Activated CD8-positive, alpha-beta memory T cell treated with anti-CD3 and anti-CD28 coated beads, Interleukin-2, amount 50 U/mL, for 1 hour (primary cell): ENCODE results near the gene SPRYD3.
A peak's percentile ranks its signal among the peaks of the same experiment; 100 is the strongest.
"Not testable (repeated sequence)": the region's sequence is repeated elsewhere in the genome, so short reads cannot be mapped to it uniquely, and the experiment has no call there.

Experiments used
- DNase-seq: peaks from one replicate; pipeline ENCODE4 v3.0.0-alpha.2; 2020; ENCODE audit errors: extremely low read depth

Gene SPRYD3

DNA sequence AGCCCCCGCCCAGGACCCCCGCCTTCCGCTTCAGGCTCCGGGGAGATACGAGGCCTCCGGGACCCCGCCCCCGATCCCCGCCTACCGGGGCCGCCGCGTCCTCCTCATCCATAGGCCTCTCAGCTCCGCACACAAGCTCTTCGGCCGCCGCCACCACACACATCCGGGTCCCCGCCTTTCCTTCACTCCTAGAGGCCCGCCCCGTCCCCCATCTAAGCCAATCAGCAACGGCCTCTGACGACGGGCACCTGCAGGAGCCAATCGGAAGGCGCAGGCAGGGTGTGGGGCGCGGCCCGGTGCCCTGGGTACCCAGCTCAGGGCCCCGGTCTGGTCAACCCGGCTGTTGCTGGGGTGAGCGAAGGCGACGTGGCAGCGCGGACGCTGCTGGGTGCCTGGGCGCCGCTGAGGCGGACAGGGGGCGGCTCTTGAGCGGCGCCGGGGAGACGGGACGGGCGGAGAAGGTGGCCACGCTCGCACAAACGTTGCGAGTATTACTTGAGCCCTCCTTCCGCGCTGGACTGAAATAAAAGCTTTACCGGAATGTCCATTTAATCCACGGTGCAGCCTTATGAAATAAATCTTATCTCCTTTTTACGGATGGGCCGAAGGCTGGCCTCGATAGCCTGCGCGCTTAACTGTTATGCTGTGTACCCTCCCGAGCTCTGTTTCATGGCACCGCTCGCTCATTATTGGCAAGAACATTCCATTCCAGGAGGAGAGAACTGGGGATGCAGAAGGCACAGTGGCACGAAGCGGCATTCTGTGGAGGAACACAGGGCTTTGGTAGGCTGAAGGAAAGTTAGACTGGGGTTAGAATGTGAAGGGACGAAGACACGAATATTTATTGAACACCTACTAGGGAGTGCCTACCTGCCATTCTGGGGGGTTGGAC, at the start of gene SPRYD3:
Gene SPRYD3 (minus strand): TSS at position 165 of the 892 bp plus-strand sequence. CDS start 57 bp downstream, at position 108.
- DNase-seq: peak; percentile 93

GRCh38 chr12:53127169-53127568, 48.0 kb upstream of the SPRYD3 start:
- no peak for DNase-seq

- DNase-seq: no peak
Observed at GRCh38 chr12:53124352-53124723, 45.1 kb upstream of the SPRYD3 start.

GRCh38 chr12:53123578-53124351, 44.6 kb upstream of the SPRYD3 start:
- DNase-seq: no peak

GRCh38 chr12:53122961-53123468, 43.8 kb upstream of the SPRYD3 start:
- no peak for DNase-seq

DNA sequence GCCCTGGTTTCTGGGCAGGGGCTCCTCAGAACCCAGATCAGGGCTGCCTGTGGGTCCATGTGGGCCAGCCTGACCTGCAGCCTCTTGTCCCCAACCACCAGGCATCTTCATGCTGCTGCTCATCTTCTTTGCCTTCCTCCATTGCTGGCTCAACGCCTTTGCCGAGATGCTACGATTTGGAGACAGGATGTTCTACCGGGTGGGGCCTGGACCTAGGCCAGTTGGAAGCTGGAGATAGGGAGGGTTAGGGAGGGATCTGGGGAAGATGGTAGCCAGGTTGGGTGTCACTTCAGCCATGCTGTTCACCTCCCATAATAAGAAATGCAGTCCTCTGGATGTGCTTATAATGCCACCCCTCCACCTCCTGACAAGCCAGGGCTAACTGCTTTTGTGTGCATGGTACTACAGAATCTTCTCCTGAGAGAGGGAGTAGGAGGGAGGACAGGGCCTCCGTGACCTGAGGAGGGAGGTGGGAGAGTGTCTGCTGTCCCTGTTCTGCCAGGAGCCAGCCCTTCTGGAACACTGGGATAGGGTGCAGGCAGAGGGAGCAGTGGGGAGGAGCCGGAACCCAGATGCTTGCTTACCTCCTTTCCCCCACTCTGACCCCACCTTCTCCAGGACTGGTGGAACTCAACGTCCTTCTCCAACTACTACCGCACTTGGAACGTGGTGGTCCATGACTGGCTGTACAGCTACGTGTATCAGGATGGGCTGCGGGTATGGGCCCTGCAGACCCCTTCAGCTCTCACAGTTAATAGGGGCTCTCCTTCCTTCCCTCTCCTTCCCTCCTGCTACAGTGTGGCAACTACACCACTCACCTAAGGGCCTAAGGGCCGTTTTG, 41.7 kb upstream of the SPRYD3 start:
- no peak for DNase-seq

- no peak for DNase-seq
Observed at GRCh38 chr12:53118751-53119300, 39.6 kb upstream of the SPRYD3 start.

DNA sequence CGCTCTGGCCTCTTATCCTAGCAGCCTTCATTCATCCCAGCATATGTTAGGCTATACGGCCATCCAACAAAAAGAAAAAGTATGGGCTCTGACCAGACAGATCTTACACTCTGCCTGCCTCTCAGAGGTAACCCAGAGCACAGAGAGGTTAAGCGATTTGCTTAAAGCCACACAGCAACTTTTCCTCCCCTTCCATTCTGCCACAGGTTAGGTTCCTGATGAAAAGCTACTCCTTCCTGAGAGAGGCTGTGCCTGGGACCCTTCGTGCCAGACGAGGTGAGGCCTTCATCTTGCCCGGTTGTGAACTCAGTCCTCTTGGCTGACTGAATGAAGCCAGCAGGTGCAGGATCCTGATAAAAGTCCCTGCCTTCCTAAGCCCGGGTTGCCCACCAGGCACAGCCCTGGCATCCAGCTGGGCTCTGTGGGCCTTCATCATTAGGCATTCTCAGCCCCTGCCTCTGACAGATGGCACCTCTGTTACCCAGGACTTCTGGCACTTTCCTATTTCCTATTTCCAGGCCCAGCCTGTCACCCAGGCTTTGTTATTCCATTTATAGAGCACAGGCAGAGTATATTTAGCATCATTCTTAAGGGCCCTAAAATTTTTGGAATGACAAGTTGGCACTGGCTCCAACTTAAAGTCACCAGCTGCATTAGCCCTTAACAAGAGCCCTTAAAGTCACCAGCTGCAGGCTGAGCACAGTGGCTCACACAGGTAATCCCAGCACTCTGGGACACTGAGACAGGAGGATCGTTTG, 36.9 kb upstream of the SPRYD3 start:
- no peak for DNase-seq

GRCh38 chr12:53115112-53115890, 36.1 kb upstream of the SPRYD3 start:
- DNase-seq: no peak

- DNase-seq: no peak
Observed at GRCh38 chr12:53113951-53114350, 34.8 kb upstream of the SPRYD3 start.

- no peak for DNase-seq
Observed at GRCh38 chr12:53113136-53113705, 34.0 kb upstream of the SPRYD3 start.

GRCh38 chr12:53112431-53112830, 33.2 kb upstream of the SPRYD3 start:
- not testable (repeated sequence) for DNase-seq

GRCh38 chr12:53107122-53107521, 27.9 kb upstream of the SPRYD3 start:
- no peak for DNase-seq

GRCh38 chr12:53105712-53106439, 26.7 kb upstream of the SPRYD3 start:
- no peak for DNase-seq

DNA sequence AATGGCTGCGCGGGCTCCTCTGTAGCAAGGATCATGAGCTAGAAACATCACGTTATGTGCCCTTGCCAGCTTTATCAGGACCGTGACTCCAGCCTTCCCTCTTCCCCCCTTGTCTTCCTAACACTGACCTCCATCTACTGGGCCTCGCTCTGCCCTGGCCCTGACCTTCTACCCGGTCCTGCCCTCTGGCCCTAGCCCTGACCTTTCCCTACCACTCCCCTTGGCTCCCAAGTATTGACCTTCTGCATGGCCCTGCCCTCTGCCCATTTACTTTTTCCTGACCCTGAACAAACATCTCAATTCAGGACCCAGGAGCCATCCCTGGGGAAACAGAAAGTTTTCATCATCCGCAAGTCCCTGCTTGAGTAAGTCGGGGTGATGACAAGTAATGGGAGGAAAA, 26.1 kb upstream of the SPRYD3 start:
- no peak for DNase-seq

- no peak for DNase-seq
Observed at GRCh38 chr12:53103860-53104305, 24.7 kb upstream of the SPRYD3 start.

DNA sequence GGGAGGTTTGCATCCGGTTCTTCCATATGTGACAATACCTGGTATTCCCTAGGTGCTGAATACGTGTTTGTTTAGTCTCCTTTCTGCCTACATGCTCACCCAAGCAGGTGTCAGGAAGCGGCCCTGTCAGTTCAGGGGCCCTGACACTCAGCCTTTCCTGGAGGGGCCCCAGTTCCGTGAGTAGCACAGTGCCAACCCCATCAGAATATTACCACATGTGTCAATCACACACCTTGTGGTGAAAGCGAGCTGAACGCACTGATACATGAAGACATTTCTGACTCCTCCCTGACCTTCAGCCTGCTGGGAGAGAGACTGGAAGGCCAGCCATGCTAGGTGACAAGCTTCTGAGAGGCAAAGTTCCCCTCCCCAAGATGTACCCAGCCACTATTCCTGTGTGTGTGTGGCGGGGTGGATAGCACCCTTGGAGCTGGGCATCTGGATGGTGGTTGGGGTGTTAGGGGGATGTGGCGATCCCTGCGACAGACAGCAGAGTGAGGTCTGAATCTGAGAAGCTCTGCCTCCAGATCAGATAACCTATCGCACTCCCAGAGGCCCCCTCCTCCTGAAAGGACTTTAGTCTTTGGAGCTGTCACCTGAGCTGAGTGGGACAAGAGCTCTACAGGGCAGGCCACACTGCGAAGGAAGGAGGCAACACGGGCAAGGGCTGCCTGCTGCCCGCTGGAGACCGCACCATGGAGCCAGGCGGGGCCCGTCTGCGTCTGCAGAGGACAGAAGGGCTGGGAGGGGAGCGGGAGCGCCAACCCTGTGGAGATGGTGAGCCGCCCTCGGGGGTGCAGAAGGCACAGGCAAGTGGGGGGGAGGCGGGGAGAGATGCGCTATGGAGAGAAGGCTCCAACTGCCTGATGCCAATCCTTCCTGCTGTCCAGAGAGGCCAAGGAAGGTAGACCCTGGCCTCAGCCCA, 24.0 kb upstream of the SPRYD3 start, which contains the start of gene SOAT2:
Gene SOAT2 (plus strand): TSS at position 604 of the 925 bp plus-strand sequence. CDS start 92 bp downstream, at position 696.
- DNase-seq: peak; percentile 37
